GM19452 (cell line): ENCODE measurements around the gene ANKRD33B.
"Not testable (repeated sequence)": the region's sequence is repeated elsewhere in the genome, so short reads cannot be mapped to it uniquely, and the experiment has no call there.

ENCODE experiments used
- ATAC-seq: cut with Tn5 transposase; IDR thresholded peaks from one replicate; pipeline ENCODE4 v1.9.1; 2021; ENCODE audit not compliant: unreplicated experiment

Gene ANKRD33B

GRCh38 chr5:10563945-10564837, at the start of gene ANKRD33B:
TSS of gene ANKRD33B (plus strand) at chr5:10564070. CDS start at chr5:10564468, 398 bp downstream.
- ATAC-seq, result peak; percentile 61

GRCh38 chr5:10514572-10514971, 49.3 kb upstream of the ANKRD33B start:
- not testable (repeated sequence) for ATAC-seq

GRCh38 chr5:10515492-10515891, 48.4 kb upstream of the ANKRD33B start:
- ATAC-seq, result no peak

- ATAC-seq, result no peak
These were observed 45.5 kb upstream of the ANKRD33B start for GRCh38 chr5:10518347-10518746.

- no peak for ATAC-seq
These were observed 44.1 kb upstream of the ANKRD33B start for GRCh38 chr5:10519729-10520128.

GRCh38 chr5:10520706-10521105, 43.2 kb upstream of the ANKRD33B start:
- no peak for ATAC-seq

GRCh38 chr5:10521466-10522223, 42.2 kb upstream of the ANKRD33B start:
- no peak for ATAC-seq

GRCh38 chr5:10522224-10522611, 41.7 kb upstream of the ANKRD33B start:
- ATAC-seq, result no peak

- no peak for ATAC-seq
These were observed 39.3 kb upstream of the ANKRD33B start for GRCh38 chr5:10524376-10525123.

GRCh38 chr5:10525124-10525495, 38.8 kb upstream of the ANKRD33B start:
- no peak for ATAC-seq

GRCh38 chr5:10527281-10527950, 36.5 kb upstream of the ANKRD33B start:
- ATAC-seq, result no peak

- ATAC-seq, result no peak
These were observed 35.6 kb upstream of the ANKRD33B start for GRCh38 chr5:10528056-10528816.

GRCh38 chr5:10528827-10529226, 35.0 kb upstream of the ANKRD33B start:
- no peak for ATAC-seq

GRCh38 chr5:10530601-10531320, 33.1 kb upstream of the ANKRD33B start:
- ATAC-seq, result no peak

GRCh38 chr5:10532421-10532820, 31.4 kb upstream of the ANKRD33B start:
- no peak for ATAC-seq

- no peak for ATAC-seq
These were observed 30.6 kb upstream of the ANKRD33B start for GRCh38 chr5:10533226-10533625.

- no peak for ATAC-seq
These were observed 29.0 kb upstream of the ANKRD33B start for GRCh38 chr5:10534561-10535530.

GRCh38 chr5:10536511-10536910, 27.4 kb upstream of the ANKRD33B start:
- no peak for ATAC-seq
